Right lobe of liver (tissue), 6 donors: Measurements from ENCODE around the gene NREP. TPM values are rescaled to one million over a fixed set of nuclear protein-coding genes. Genes with fewer than 3 reads are reported as not detected.

ENCODE experiments used
- ATAC-seq, 4 donors: fragments of 200-7000 bp; cut with Tn5 transposase; one replicate each; pipeline ENCODE4 v1.9.1; 2020; ENCODE audit warnings: mild to moderate bottlenecking in 4 of 4, moderate library complexity in 4 of 4
- DNase-seq, 3 donors: peaks; one replicate each; pipeline ENCODE4 v3.0.0-alpha.2; 2020
- H3K27ac ChIP-seq, 3 donors: fragments of 200-600 bp; one replicate each; pipeline ENCODE4 v1.8.0; 2022
- H3K27me3 ChIP-seq, 2 donors: fragments of 200-600 bp; one replicate each; pipeline ENCODE4 v1.8.0; 2022
- H3K36me3 ChIP-seq, 4 donors: fragments of 200-600 bp; sonication (generic) in 1 of 4; one replicate each; pipeline versions ENCODE4 v1.5.1 to v1.8.0; 2017 to 2022; ENCODE audit warnings: control low read depth in 1 of 4
- H3K4me1 ChIP-seq, 4 donors: fragments of 200-600 bp; sonication (generic) in 1 of 4; one replicate each; pipeline versions ENCODE4 v1.5.1 to v1.8.0; 2017 to 2022; ENCODE audit warnings: control low read depth in 1 of 4
- H3K4me3 ChIP-seq, 3 donors: fragments of 200-600 bp; one replicate each; pipeline ENCODE4 v1.8.0; 2022
- H3K9me3 ChIP-seq, 4 donors: fragments of 200-600 bp; sonication (generic) in 1 of 4; one replicate each; pipeline versions ENCODE4 v1.5.1 to v1.8.0; 2017 to 2022; ENCODE audit warnings: control low read depth in 1 of 4
- POLR2A ChIP-seq: fragments of 450-650 bp; IDR thresholded peaks from one replicate; pipeline ENCODE4 v1.6.1; 2017; ENCODE audit warnings: antibody characterized with exemption, mild to moderate bottlenecking
- WGBS: methylation state at CpG from one replicate; pipeline ENCODE4 v1.1.6; 2018; ENCODE audit warnings: low coverage, low lambda C conversion rate; ENCODE audit not compliant: insufficient coverage; ENCODE audit errors: missing lambda C conversion rate; 5-methylcytosine and 5-hydroxymethylcytosine counted together
- intact Hi-C, 2 donors: fragments of 100-400 bp; cut with DNase I; formaldehyde crosslinking; loops; one replicate each; pipeline versions ENCODE4 v1.11.2 to v1.14.1; 2022
- small RNA-seq, 2 experiments: library from RNA; depleted of rRNA; stranded (forward); fragments of <200 nt; gene quantifications; one replicate each; pipeline ENCODE3, GENCODE V24; 2016
- total RNA-seq, 6 experiments: library from RNA; depleted of rRNA in 2 of 6; stranded (reverse); fragments of >200 nt in 2 of 6; fragmentation: NEBNext Ultra II Directional in 3 of 6; extraction: Animal tissue kit (Norgen Biotek cat#: 25700) in 3 of 6; gene quantifications; one replicate each; pipeline versions ENCODE4 v1.1.0 to v1.2.4, GENCODE V29; 2016 to 2023
- TF ChIP-seq, protein P1 (sequence below), 4 donors: fragments of 200-600 bp in 3 of 4; fragments of 450-650 bp in 1 of 4; IDR thresholded peaks; one replicate each; pipeline versions ENCODE4 v1.5.1 to v1.8.0; 2016 to 2022; ENCODE audit warnings: antibody characterized with exemption in 4 of 4, mild to moderate bottlenecking in 2 of 4
- donor health status: DM: no; HTN: yes; CAD: no.
- donor health status: DM: no; HTN: no; CAD: no.
- donor health status: DM: no; HTN: no; CAD: no.
- donor health status: DM: no; HTN: yes; CAD: no.
- donor health status: DM: no; HTN: yes; CAD: no.

NREP gene
- total RNA-seq, 6 experiments from 2014 or later, result 2.2 to 24.6 (median 7.7) TPM

DNA sequence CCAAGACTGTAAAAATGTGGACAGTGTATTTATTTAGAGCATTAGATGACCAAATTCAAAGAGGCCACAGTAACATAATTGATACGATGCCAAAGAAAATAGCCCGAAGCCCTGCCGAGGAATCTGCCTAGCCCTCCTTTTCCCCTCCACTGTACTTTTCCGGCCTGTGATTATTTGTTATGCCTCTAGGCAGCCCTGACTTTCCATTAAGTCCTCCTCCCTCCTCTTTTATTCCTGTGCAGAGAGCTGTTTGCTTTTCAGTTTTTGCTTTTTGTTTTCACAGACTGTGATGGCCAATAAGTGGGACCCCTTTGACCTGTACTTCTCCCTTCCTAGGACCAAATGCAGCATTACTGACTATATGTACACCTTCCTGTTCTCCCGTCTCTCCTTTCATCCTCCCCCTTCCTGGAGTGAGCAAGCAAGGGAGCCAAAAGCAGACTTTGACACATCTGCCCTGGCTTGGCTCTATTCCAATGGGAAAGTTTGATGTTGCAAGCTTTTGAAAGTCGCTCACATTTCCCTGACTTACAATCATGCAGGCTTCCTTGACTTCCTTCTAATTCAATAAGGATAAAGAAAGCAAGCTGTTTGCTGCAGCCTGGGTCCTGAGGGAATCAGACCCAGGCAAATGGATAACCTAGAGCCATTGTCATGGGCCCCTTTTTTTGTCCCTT is 76.1 kb downstream of the NREP start:
- intact Hi-C loops, result no loop called here
- Histone ChIP-seq H3K4me1 (peaks cover 0 to 22% (median 6%) of the 10 kb centered on the region in 4 donors), H3K27ac (peak overlapping the region in 2 of 3 donors; percentile 22 to 39), H3K36me3 (no peaks in the 10 kb centered on the region), H3K27me3 (no peaks in the 10 kb centered on the region), H3K9me3 (no peaks in the 10 kb centered on the region), H3K4me3 (peak overlapping the region in 1 of 3 donors; percentile 5)
- TF ChIP-seq, protein P1, sequence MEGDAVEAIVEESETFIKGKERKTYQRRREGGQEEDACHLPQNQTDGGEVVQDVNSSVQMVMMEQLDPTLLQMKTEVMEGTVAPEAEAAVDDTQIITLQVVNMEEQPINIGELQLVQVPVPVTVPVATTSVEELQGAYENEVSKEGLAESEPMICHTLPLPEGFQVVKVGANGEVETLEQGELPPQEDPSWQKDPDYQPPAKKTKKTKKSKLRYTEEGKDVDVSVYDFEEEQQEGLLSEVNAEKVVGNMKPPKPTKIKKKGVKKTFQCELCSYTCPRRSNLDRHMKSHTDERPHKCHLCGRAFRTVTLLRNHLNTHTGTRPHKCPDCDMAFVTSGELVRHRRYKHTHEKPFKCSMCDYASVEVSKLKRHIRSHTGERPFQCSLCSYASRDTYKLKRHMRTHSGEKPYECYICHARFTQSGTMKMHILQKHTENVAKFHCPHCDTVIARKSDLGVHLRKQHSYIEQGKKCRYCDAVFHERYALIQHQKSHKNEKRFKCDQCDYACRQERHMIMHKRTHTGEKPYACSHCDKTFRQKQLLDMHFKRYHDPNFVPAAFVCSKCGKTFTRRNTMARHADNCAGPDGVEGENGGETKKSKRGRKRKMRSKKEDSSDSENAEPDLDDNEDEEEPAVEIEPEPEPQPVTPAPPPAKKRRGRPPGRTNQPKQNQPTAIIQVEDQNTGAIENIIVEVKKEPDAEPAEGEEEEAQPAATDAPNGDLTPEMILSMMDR (IDR thresholded peaks at IDR 0.05), result no peak
- TF ChIP-seq POLR2A, result no peak
- 9% methylated on average over 6 of the region's 6 CpGs for WGBS
- ATAC-seq (peak; percentile 90 to 95 (median 93)), DNase-seq (peak in 2 of 3 donors; percentile 41 to 76)

DNA sequence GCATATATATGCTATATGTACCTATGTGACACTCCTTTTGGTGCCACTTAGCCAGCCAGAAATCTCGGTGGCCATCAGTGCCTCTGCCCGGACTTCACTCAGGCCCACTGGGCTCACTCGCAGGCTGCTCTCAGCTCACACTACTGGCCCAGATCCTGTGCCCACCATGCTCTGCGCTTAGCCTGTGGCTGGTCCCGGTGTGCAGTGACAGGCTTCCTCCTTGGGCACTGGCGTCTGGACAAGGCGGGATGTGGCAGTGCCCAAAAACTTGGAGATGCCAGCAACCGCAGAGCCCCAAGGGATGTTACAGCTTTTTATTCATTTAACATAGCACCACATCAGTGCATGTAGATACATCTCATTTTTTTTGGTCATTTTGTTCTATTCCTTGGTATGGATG is 77.4 kb downstream of the NREP start:
- intact Hi-C loops, result no loop called here
- DNase-seq (no peak), ATAC-seq (no peak)
- Histone ChIP-seq H3K9me3 (no peaks in the 10 kb centered on the region), H3K4me3 (no peak overlapping the region), H3K4me1 (peaks cover 0 to 22% (median 6%) of the 10 kb centered on the region in 4 donors), H3K36me3 (no peaks in the 10 kb centered on the region), H3K27ac (no peak overlapping the region), H3K27me3 (no peaks in the 10 kb centered on the region)
- TF ChIP-seq POLR2A, result no peak
- TF ChIP-seq, protein P1 (IDR thresholded peaks at IDR 0.05), result no peak
- 96% methylated on average over 3 of the region's 8 CpGs for WGBS

Small RNAs within 50 kb of the gene (small RNA-seq; reads per million reads assigned to genes)
- gene RN7SKP57, result 0 reads per million in 2 experiments

Other genes with a start within 250 kb of the NREP start
- gene STARD4, start 244.7 kb downstream of the NREP start, total RNA-seq, result 10 to 100 TPM in 4 of 6 experiments, 1 to 10 TPM in 2; 6.4 to 30.5 (median 18.1) TPM